Sigmoid colon (tissue), 7 donors: Measurements from ENCODE around the gene PTAFR. TPM values are rescaled to one million over a fixed set of nuclear protein-coding genes. Genes with fewer than 3 reads are reported as not detected.

Experiments
- DNase-seq: peaks from one replicate; pipeline ENCODE4 v3.0.0-alpha.2; 2019
- H3K27ac ChIP-seq, 4 donors: fragments of 200-600 bp; sonication (generic); one replicate each; pipeline ENCODE4 v1.5.1; 2016 to 2019; ENCODE audit warnings: mild to moderate bottlenecking in 1 of 4
- H3K27me3 ChIP-seq, 3 donors: fragments of 200-600 bp; sonication (generic); one replicate each; pipeline ENCODE4 v1.5.1; 2019; ENCODE audit warnings: mild to moderate bottlenecking in 1 of 3
- H3K36me3 ChIP-seq, 4 donors: fragments of 200-600 bp; sonication (generic); one replicate each; pipeline ENCODE4 v1.5.1; 2016 to 2019
- H3K4me1 ChIP-seq, 4 donors: fragments of 200-600 bp; sonication (generic); one replicate each; pipeline ENCODE4 v1.5.1; 2017 to 2019
- H3K4me3 ChIP-seq, 4 donors: fragments of 200-600 bp; sonication (generic); one replicate each; pipeline ENCODE4 v1.5.1; 2017 to 2019; ENCODE audit warnings: mild to moderate bottlenecking in 2 of 4, moderate library complexity in 1 of 4
- H3K9me3 ChIP-seq, 4 donors: fragments of 200-600 bp in 3 of 4; sonication (generic) in 3 of 4; one replicate each; pipeline versions ENCODE4 v1.5.1 to v1.6.1; 2013 to 2019
- CTCF ChIP-seq, 4 experiments: fragments of 450-650 bp in 3 of 4; fragments of 200-600 bp in 1 of 4; IDR thresholded peaks; one replicate each; pipeline ENCODE4 v1.5.1; 2016 to 2019; ENCODE audit warnings: antibody characterized with exemption in 4 of 4, mild to moderate bottlenecking in 3 of 4, moderate library complexity in 2 of 4
- EP300 ChIP-seq, 4 donors: sonication (generic); formaldehyde crosslinking; IDR thresholded peaks; one replicate each; pipeline ENCODE4 v1.6.1; 2017; ENCODE audit warnings: antibody characterized with exemption in 4 of 4
- POLR2A ChIP-seq, 2 donors: fragments of 450-650 bp; IDR thresholded peaks; one replicate each; pipeline ENCODE4 v1.6.1; 2016; ENCODE audit warnings: antibody characterized with exemption in 2 of 2, mild to moderate bottlenecking in 2 of 2, moderate library complexity in 2 of 2
- POLR2AphosphoS5 ChIP-seq, 4 donors: sonication (generic); formaldehyde crosslinking; IDR thresholded peaks; one replicate each; pipeline ENCODE4 v1.6.1; 2017; ENCODE audit warnings: antibody characterized with exemption in 4 of 4
- WGBS, 2 donors: extraction: QIAGEN DNeasy Blood & Tissue Kit; methylation state at CpG; one replicate each; pipeline ENCODE4 v1.1.7; 2013; 5-methylcytosine and 5-hydroxymethylcytosine counted together
- intact Hi-C: fragments of 100-400 bp; cut with DNase I; formaldehyde crosslinking; loops from one replicate; pipeline ENCODE4 v1.15.1; 2023
- polyA plus RNA-seq, 3 donors: library from polyadenylated mRNA; stranded (reverse); fragments of 200-250 nt; gene quantifications; one replicate each; pipeline ENCODE4 v1.2.3, GENCODE V29; 2013
- total RNA-seq, 4 donors: library from RNA; depleted of rRNA; stranded (reverse); fragments of >200 nt; gene quantifications; one replicate each; pipeline ENCODE4 v1.1.0, GENCODE V29; 2016
- donor health status: healthy with polysubstance abuse.
- donor health status: Bipolar disorder and iron deficiency.
- donor health status: healthy.

The PTAFR gene
- total and polyA plus RNA-seq, 7 donors = 1.8 to 9.9 (median 4.5) TPM

- H3K4me1 ChIP-seq = no peaks in the 10 kb centered on the region
- H3K36me3 ChIP-seq = no peaks in the 10 kb centered on the region
- H3K9me3 ChIP-seq = no peaks in the 10 kb centered on the region
- 78% methylated on average over 5 of the region's 5 CpGs for WGBS, 2 donors
- intact Hi-C loops = no loop called here
- peak overlapping the region in 1 of 4 donors; percentile 3 for H3K27ac ChIP-seq
- no peaks in the 10 kb centered on the region for H3K27me3 ChIP-seq
- DNase-seq = no peak
- H3K4me3 ChIP-seq = no peak overlapping the region
- TF ChIP-seq CTCF (IDR thresholded peaks at IDR 0.05) (no peak), EP300 (IDR thresholded peaks at IDR 0.05) (no peak), POLR2AphosphoS5 (IDR thresholded peaks at IDR 0.05) (peak in 1 of 4 donors; percentile 17), POLR2A (IDR thresholded peaks at IDR 0.05) (no peak)
These were observed 63.9 kb downstream of the PTAFR start for GRCh38 chr1:28112388-28113241.

GRCh38 chr1:28111157-28111556 lies 65.3 kb downstream of the PTAFR start:
- TF ChIP-seq POLR2A (IDR thresholded peaks at IDR 0.05) (no peak), CTCF (IDR thresholded peaks at IDR 0.05) (no peak), POLR2AphosphoS5 (IDR thresholded peaks at IDR 0.05) (no peak), EP300 (IDR thresholded peaks at IDR 0.05) (no peak)
- intact Hi-C loops = no loop called here
- Histone ChIP-seq H3K27ac (no peak overlapping the region), H3K9me3 (no peaks in the 10 kb centered on the region), H3K4me3 (no peak overlapping the region), H3K27me3 (no peaks in the 10 kb centered on the region), H3K36me3 (no peaks in the 10 kb centered on the region), H3K4me1 (no peaks in the 10 kb centered on the region)
- 75 to 84% methylated on average over 2 of the region's 2 CpGs for WGBS, 2 donors
- no peak for DNase-seq

GRCh38 chr1:28110555-28110954 lies 65.9 kb downstream of the PTAFR start:
- no peaks in the 10 kb centered on the region for H3K4me1 ChIP-seq
- 77 to 92% methylated on average over 1 of the region's 1 CpG for WGBS, 2 donors
- no peaks in the 10 kb centered on the region for H3K27me3 ChIP-seq
- no peak overlapping the region for H3K27ac ChIP-seq
- intact Hi-C loops = no loop called here
- no peak for DNase-seq
- H3K9me3 ChIP-seq = no peaks in the 10 kb centered on the region
- no peaks in the 10 kb centered on the region for H3K36me3 ChIP-seq
- no peak overlapping the region for H3K4me3 ChIP-seq
- TF ChIP-seq POLR2A (IDR thresholded peaks at IDR 0.05) (no peak), POLR2AphosphoS5 (IDR thresholded peaks at IDR 0.05) (no peak), CTCF (IDR thresholded peaks at IDR 0.05) (no peak), EP300 (IDR thresholded peaks at IDR 0.05) (no peak)

GRCh38 chr1:28109639-28110038 lies 66.9 kb downstream of the PTAFR start:
- H3K9me3 ChIP-seq = no peaks in the 10 kb centered on the region
- 93 to 94% methylated on average over 3 of the region's 3 CpGs for WGBS, 2 donors
- TF ChIP-seq POLR2A (IDR thresholded peaks at IDR 0.05) (no peak), CTCF (IDR thresholded peaks at IDR 0.05) (no peak), EP300 (IDR thresholded peaks at IDR 0.05) (no peak), POLR2AphosphoS5 (IDR thresholded peaks at IDR 0.05) (no peak)
- no peak overlapping the region for H3K4me3 ChIP-seq
- no peaks in the 10 kb centered on the region for H3K36me3 ChIP-seq
- intact Hi-C loops = no loop called here
- no peak for DNase-seq
- H3K27ac ChIP-seq = no peak overlapping the region
- H3K27me3 ChIP-seq = no peaks in the 10 kb centered on the region
- no peaks in the 10 kb centered on the region for H3K4me1 ChIP-seq
